HFFc6 (cell line): Measurements from ENCODE around the gene ANKRD55. TPM values are rescaled to one million over a fixed set of nuclear protein-coding genes. Genes with fewer than 3 reads are reported as not detected.

Experiments
- DNase-seq: peaks from one replicate; pipeline ENCODE4 v3.0.0-alpha.2; 2018
- H3K27ac Mint-ChIP-seq: 2 replicates; pipeline ENCODE4 v1.8.0; 2020; ENCODE audit warnings: mild to moderate bottlenecking, mixed read lengths
- H3K27me3 Mint-ChIP-seq: 2 replicates; pipeline ENCODE4 v1.8.0; 2021; ENCODE audit warnings: mild to moderate bottlenecking, moderate library complexity, mixed read lengths; ENCODE audit not compliant: insufficient read depth
- H3K36me3 Mint-ChIP-seq: 2 replicates; pipeline ENCODE4 v1.8.0; 2021; ENCODE audit warnings: low read depth, mixed read lengths
- H3K4me1 Mint-ChIP-seq: 2 replicates; pipeline ENCODE4 v1.8.0; 2020; ENCODE audit warnings: low read depth, mixed read lengths
- H3K4me3 Mint-ChIP-seq: 2 replicates; pipeline ENCODE4 v1.8.0; 2020; ENCODE audit warnings: mild to moderate bottlenecking, moderate library complexity, mixed read lengths
- H3K9me3 Mint-ChIP-seq: 2 replicates; pipeline ENCODE4 v1.8.0; 2020; ENCODE audit warnings: mild to moderate bottlenecking, mixed read lengths
- CTCF ChIP-seq: fragments of 200-600 bp; sonication (generic); IDR thresholded peaks from 2 replicates; pipeline ENCODE4 v1.5.0; 2021; ENCODE audit warnings: antibody characterized with exemption, mild to moderate bottlenecking
- total RNA-seq, 6 experiments: library from RNA; stranded (reverse); fragmentation: NEBNext Ultra II Directional; extraction: Animal tissue kit (Norgen Biotek cat#: 25700); gene quantifications; 2 replicates in 1 of 6; 3 replicates in 5 of 6; pipeline ENCODE4 v1.2.3, GENCODE V29; 2021

The ANKRD55 gene
- total RNA-seq, 6 experiments from 2014 or later, result not detected

DNA sequence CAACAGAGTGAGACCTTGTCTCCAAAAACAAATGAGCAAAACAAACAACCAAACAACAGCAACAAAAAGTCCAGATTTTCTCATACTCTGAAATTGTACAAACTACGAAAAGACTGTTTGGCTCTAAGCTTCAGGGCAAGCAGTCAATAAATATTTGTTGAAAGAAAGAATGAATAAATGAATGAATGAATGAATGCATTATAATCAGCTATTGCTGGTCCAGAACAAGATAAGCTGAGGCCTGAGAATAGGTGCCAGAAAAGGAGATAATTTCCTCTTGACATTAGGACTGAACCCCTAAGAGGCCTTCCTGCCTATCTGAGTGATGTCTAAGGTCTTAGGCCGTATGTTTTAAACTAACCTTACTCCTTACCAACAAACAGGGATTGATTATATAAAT, 139.2 kb downstream of the ANKRD55 start:
- peaks cover 25% of the 10 kb centered on the region for H3K4me1 Mint-ChIP-seq
- H3K27ac Mint-ChIP-seq, result no peak overlapping the region
- no peak for DNase-seq
- H3K9me3 Mint-ChIP-seq, result no peaks in the 10 kb centered on the region
- H3K4me3 Mint-ChIP-seq, result no peak overlapping the region
- no peak for TF ChIP-seq CTCF
- H3K27me3 Mint-ChIP-seq, result peaks cover 3% of the 10 kb centered on the region
- no peaks in the 10 kb centered on the region for H3K36me3 Mint-ChIP-seq

DNA sequence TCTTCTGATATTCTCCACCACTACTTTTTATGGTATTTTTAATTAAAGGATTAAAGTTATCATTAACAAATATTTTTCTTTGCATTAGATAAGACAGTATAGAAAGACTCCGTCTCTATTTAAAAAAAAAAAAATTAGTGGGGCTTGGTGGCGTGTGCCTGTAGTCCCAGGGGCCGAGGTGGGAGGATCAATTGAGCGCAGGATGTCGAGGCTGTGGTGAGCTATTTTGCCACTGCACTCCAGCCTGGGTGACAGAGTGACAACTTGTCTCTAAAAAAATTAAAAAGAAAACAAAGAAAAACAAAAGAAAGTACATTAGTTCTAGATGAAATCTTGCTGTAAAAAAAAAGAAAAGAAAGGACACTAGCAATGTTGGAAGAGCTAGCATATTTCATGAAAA, 141.0 kb downstream of the ANKRD55 start:
- no peak overlapping the region for H3K4me3 Mint-ChIP-seq
- no peak overlapping the region for H3K27ac Mint-ChIP-seq
- peaks cover 3% of the 10 kb centered on the region for H3K27me3 Mint-ChIP-seq
- no peak for DNase-seq
- H3K4me1 Mint-ChIP-seq, result peaks cover 19% of the 10 kb centered on the region
- no peaks in the 10 kb centered on the region for H3K9me3 Mint-ChIP-seq
- no peaks in the 10 kb centered on the region for H3K36me3 Mint-ChIP-seq
- no peak for TF ChIP-seq CTCF

DNA sequence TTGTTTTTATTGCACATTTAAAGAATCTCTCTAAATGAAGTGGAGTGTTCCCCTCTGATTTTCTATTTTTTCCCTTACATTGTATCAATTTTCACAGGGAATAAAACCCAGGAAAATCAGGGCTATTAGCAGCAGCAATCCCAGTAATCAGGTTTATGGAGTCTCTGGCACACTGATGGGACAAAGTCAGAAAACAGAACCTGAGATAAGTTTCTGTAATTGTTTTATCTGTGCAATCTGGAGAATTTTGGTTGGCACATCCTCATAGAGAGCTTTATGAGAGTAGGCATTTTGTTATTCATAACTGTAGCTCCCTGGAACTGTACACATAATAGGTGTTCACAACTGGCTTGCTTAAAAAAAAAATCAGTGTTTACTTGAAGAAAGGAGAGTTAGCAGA, 141.5 kb downstream of the ANKRD55 start:
- Mint-ChIP-seq H3K27ac (no peak overlapping the region), H3K27me3 (peaks cover 2% of the 10 kb centered on the region), H3K36me3 (no peaks in the 10 kb centered on the region), H3K4me3 (no peak overlapping the region), H3K9me3 (no peaks in the 10 kb centered on the region), H3K4me1 (peaks cover 19% of the 10 kb centered on the region)
- TF ChIP-seq CTCF, result no peak
- DNase-seq, result no peak

GRCh38 chr5:56090793-56091460, 142.2 kb downstream of the ANKRD55 start:
- no peak for DNase-seq
- H3K4me1 Mint-ChIP-seq, result peaks cover 19% of the 10 kb centered on the region
- no peaks in the 10 kb centered on the region for H3K9me3 Mint-ChIP-seq
- no peak for TF ChIP-seq CTCF
- H3K27ac Mint-ChIP-seq, result no peak overlapping the region
- H3K4me3 Mint-ChIP-seq, result no peak overlapping the region
- H3K36me3 Mint-ChIP-seq, result no peaks in the 10 kb centered on the region
- H3K27me3 Mint-ChIP-seq, result peaks cover 2% of the 10 kb centered on the region

DNA sequence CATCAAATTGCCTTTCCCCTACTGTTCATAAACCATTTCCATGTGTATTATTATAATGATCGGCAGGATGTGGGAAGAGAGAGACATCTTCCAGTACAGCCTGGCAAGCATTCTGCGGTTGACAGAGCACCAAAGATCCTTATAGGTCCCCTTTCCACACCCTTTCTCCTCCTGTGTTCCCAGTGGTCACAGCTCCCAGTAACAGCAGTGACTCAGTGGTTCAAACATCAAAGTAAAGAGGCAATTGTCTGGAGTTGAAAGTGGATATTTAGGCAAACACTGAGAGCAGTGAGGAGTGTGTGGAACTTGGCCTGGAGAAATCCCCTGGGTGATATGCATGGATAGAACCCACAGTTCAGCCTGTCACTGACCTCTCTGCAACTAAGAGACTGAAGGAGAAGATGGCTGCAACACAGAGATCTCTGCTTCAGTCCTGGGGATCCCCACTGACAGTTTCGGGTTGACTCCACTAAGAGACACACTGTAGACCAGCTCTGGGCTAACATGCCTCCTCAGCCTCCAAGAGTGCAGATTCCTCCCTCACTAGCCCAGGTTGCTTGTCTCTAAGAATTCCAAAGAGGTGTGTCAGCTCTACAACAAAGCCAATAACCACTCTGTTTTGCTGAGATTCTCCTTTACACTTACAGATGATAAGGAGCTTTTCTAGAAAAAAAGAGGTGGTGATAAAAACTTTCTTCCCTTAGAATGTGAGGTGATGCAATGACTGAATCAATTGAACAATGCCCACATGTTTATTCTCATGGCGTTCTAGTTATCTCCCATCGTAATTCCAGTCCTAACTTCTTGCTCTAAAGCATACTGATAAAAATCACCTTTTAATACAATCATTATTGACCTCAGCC, 143.9 kb downstream of the ANKRD55 start:
- H3K4me1 Mint-ChIP-seq, result peaks cover 19% of the 10 kb centered on the region
- H3K27ac Mint-ChIP-seq, result peak overlapping the region; percentile 65
- peak; percentile 43 for DNase-seq
- H3K4me3 Mint-ChIP-seq, result peak overlapping the region; percentile 30; the same call in 1 of the 2 replicates
- H3K27me3 Mint-ChIP-seq, result no peaks in the 10 kb centered on the region; the same call in 1 of the 2 replicates
- no peaks in the 10 kb centered on the region for H3K36me3 Mint-ChIP-seq
- H3K9me3 Mint-ChIP-seq, result no peaks in the 10 kb centered on the region
- TF ChIP-seq CTCF, result no peak
